ES-I3 (cell line): ENCODE data around the gene EPB41L1.

ENCODE experiments used
- H3K36me3 ChIP-seq: 2 replicates; pipeline ENCODE4 v1.6.1; 2013; ENCODE audit warnings: mild to moderate bottlenecking, low read length, control low read depth, moderate library complexity; ENCODE audit not compliant: insufficient read depth
- H3K4me1 ChIP-seq: 2 replicates; pipeline ENCODE4 v1.6.1; 2013; ENCODE audit warnings: mild to moderate bottlenecking, control low read depth, low read length; ENCODE audit not compliant: insufficient read depth
- H3K9ac ChIP-seq: 2 replicates; pipeline ENCODE4 v1.6.1; 2013; ENCODE audit warnings: low read depth, mild to moderate bottlenecking, low read length, moderate library complexity
- H3K9me3 ChIP-seq: 2 replicates; pipeline ENCODE4 v1.6.1; 2013; ENCODE audit warnings: mild to moderate bottlenecking, low read length, moderate library complexity; ENCODE audit not compliant: control insufficient read depth, insufficient read depth

The EPB41L1 gene

DNA sequence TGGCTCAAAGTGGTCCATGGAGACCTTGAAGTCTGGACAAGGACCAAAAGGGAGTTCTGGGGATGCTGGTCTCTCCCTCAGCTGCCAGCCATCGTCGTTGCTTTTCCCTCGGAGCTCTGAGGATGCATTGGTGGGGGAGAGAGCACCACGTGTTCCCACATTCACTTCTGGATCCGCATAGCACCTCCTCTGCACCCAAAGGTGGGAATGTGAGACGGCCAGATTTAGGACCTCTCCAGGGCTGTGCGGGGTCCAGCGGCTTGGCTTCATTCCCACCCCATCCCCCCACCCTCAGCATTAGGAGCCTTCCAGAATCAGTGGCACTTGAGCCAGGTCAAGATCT is 1.1 kb downstream of the EPB41L1 start:
- no peaks in the 10 kb centered on the region for H3K36me3 ChIP-seq
- H3K9ac ChIP-seq: peak overlapping the region; percentile 64; the same call in 1 of the 2 replicates
- peaks cover 3% of the 10 kb centered on the region; the same call in 1 of the 2 replicates for H3K4me1 ChIP-seq
- H3K9me3 ChIP-seq: no peaks in the 10 kb centered on the region

DNA sequence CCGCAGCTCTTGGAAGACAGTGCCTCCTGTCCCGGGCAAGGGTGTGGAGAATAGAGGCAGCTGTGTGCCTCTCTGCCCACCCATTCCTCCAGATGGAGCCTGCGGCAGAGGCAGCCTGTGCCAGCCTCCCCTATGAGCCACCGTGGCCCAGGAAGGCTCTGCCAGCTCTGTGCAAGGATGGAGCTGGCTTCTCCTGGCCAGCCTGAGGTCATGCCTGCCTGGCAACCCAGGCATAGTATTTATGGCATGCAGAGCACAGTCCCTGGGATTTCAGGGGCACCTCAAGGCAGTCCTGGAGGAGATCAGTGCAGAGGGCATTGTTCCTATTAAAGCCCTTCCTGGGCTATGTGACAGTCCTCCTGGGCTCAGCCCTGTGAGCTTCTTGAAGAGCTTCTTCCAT is 1.5 kb downstream of the EPB41L1 start:
- H3K9ac ChIP-seq: no peak overlapping the region
- no peaks in the 10 kb centered on the region for H3K9me3 ChIP-seq
- peaks cover 3% of the 10 kb centered on the region; the same call in 1 of the 2 replicates for H3K4me1 ChIP-seq
- H3K36me3 ChIP-seq: no peaks in the 10 kb centered on the region

DNA sequence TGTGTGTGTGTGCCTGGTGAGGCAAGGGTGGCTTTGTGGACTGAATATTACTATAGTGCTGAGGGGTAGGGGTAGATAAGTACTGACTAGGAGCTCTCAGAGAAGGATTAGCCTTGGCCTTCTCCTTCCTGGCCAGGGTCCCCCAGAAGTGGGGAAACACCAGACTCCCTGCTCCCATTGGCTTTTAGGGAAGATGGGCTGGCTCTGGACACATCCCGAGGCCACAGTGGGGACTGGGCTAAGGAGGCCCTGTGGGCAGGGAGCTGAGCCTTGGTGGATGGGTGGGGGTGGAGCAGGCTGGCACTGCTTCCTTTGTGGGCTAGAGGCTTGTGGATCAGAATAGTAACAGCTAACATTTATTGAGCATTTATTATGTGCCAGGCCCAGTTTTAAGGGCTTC is 3.1 kb downstream of the EPB41L1 start:
- no peak overlapping the region for H3K9ac ChIP-seq

DNA sequence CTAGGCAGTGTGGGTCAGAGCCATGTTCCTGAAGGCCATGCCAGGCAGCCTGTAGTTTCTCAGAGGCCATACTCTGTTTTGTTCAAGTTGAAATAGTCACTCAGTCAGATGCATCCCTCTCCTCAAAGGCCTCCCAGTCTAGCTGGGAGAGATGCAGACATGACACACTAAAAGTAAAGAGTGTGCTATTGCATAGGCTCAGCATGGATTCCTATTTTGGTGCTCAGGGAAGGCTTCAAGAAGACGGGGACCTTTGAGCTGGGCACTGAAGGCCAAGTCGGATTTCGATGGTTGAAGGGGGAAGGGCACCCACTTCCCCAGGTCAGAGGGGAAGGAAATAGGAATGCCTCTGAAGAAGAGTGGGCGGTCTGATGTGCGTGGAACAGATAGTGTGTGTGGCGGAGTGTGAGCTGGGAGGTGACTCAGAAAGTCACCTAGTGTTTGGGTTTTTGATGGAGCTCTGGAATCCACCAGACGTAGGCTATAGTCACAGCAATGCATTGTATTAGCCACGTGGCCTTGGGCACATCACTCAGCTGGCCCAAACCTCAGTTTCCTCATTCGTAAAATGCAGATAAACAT is 3.7 kb downstream of the EPB41L1 start:
- Histone ChIP-seq H3K36me3 (no peaks in the 10 kb centered on the region), H3K9me3 (no peaks in the 10 kb centered on the region), H3K4me1 (no peaks in the 10 kb centered on the region), H3K9ac (no peak overlapping the region)

More for the DNA sequence above, 3.1 kb downstream of the EPB41L1 start:
- no peaks in the 10 kb centered on the region for H3K9me3 ChIP-seq
- H3K4me1 ChIP-seq: no peaks in the 10 kb centered on the region; the same call in 1 of the 2 replicates
- H3K36me3 ChIP-seq: no peaks in the 10 kb centered on the region

DNA sequence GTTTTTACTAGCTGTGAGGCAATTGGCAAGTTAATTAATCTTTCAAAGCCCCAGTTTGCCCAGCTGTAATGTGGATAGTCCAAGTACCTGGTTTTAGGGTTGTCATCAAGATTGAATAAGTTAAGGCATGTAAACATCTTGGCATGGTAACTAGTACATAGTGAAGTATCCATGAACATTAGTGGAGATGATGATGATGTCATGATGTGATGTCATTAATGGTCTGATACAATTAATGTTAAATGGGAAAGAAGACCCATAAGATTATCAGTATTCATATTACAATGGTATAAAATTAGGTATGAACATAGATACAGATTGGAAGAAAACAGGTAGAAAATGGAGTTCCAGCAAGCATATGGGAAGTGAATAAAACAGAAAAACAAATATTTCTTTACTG is 5.3 kb downstream of the EPB41L1 start:
- Histone ChIP-seq H3K4me1 (no peaks in the 10 kb centered on the region), H3K9me3 (no peaks in the 10 kb centered on the region), H3K9ac (no peak overlapping the region), H3K36me3 (no peaks in the 10 kb centered on the region)

DNA sequence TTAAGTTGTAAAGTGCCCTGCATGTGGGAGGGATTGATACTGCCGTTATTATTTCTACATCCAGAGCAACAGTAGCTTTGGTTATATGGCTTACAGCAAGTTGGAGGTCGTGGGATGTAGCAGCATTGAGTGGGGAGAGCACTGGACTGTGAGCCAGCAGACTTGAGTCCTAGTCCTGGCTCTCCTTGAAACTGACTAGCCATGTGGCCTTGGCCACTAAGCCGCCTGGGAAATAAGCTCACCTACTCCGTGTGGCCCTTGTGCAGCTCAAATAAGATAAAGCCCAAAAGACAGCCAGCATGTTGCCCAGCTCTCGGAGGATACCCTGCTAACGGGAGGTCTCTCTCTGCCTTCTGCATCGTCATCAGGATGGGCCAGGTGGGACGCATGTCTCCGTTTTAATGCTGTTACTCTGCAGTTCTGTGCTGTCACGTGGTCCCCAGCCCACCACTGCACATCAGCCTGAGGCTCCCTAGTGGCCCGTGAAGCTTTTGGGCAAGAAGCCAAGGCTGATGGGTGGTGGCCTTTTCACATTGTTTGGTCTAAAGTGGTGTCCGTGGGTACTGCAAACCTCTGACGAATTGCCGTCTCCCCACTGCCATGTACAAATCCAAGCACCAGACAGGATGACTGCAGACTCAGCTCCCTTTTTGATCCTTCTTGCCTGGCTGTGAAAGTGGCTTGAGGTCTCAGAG is 7.9 kb downstream of the EPB41L1 start:
- Histone ChIP-seq H3K9me3 (no peaks in the 10 kb centered on the region), H3K4me1 (no peaks in the 10 kb centered on the region), H3K36me3 (no peaks in the 10 kb centered on the region), H3K9ac (no peak overlapping the region)

DNA sequence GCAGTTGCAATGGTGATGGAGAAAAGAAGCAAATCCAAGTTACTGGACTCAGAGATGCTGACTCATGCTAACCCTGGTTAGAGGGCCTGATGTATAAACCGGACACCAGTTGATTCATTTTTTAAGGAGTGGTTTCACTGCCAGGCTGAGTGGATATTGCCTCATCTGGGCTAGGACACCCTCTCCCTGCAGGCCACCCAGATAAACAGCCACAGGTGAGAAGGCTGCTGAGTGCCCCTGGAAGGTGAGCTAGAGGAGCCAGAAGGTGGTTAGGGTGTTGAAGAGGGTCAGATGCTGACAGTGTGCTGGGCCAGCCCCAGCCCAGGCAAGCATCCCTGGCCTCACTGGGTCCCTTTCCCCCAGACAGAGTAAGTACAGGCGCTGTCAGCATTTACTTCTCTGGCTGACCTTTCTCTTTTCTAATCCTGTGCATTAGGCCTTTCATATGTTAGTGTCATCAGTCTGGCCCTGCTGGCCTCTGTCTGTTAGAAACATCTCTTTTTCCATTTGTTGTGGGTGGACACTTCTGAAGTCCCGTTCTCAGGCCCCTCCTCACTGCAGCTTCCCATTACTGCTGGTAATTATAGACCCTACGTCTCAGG is 13.5 kb downstream of the EPB41L1 start:
- no peaks in the 10 kb centered on the region for H3K9me3 ChIP-seq
- H3K4me1 ChIP-seq: peaks cover 13% of the 10 kb centered on the region
- no peaks in the 10 kb centered on the region for H3K36me3 ChIP-seq
- H3K9ac ChIP-seq: no peak overlapping the region

DNA sequence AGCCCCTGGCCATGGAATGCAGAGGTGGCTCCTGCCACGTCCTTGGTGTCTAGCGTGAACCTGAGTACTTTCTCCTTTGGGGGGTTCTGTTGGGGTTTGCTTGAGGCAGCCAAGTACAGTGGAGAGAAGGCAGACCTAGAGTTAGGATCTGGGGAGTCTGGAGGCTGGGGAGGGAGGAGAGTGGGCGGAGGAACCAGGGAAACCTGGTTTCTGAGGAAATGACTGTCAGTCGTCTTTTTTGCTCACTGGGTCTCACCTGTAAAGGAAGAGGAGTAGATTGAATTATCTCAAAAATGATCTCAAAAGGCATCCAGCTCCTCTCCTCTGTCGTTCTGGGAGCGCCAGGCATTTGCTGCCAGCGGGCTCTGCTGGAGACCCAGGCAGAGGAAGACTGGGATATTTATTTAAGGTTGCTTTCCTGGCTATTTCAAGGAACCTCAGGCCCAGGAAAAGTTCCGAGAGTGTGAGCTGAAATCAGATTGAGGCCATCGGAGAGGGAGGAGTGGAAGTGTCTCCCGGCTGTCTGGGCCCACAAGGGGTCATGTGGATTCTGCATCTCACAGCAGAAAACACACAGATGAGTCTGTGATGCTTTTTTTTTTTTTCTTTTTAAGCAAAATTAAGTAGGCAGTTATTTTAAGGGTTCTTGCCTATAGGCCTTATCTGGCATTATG is 16.1 kb downstream of the EPB41L1 start:
- Histone ChIP-seq H3K9ac (no peak overlapping the region), H3K36me3 (no peaks in the 10 kb centered on the region), H3K4me1 (peaks cover 16% of the 10 kb centered on the region), H3K9me3 (no peaks in the 10 kb centered on the region)

DNA sequence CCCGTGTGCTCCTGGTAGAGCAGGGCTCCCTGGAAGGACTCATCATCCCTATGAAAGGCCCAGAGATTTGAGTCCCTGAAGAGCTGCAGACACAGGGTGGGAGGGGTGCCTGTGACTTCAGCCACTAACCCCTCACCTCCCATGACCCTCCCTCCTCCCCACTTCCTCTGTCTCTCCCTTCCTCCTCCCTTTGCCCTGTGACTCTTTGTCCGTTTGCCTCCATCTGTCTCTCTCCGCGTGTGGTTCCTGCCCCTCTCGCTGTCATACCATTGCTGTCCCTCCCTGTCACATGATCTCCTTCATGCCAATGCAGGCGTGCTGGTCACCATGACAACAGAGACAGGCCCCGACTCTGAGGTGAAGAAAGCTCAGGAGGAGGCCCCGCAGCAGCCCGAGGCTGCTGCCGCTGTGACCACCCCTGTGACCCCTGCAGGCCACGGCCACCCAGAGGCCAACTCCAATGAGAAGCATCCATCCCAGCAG is 19.0 kb downstream of the EPB41L1 start:
- Histone ChIP-seq H3K9ac (no peak overlapping the region), H3K9me3 (no peaks in the 10 kb centered on the region), H3K4me1 (peaks cover 16% of the 10 kb centered on the region), H3K36me3 (no peaks in the 10 kb centered on the region)

DNA sequence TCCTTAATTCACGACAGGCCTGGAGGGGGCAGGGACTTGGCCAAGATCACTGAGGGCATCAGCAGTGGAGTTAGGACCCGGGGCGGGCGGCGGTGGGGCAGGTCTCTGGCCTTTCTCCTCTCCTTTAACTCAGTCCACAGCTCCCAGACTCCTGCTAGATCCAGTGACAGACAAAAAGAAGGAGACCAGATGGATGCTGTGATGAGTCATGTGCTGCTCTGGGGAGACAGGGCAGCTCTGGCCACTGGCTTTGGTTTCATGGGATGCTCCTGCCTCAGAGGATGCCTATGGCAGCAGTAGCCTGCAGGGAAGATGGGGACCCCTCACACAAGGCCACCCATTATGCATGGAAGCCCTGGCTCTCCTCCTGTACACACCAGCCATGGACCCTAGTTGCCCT is 20.5 kb downstream of the EPB41L1 start:
- Histone ChIP-seq H3K9ac (no peak overlapping the region), H3K9me3 (no peaks in the 10 kb centered on the region), H3K36me3 (no peaks in the 10 kb centered on the region), H3K4me1 (peaks cover 6% of the 10 kb centered on the region)

DNA sequence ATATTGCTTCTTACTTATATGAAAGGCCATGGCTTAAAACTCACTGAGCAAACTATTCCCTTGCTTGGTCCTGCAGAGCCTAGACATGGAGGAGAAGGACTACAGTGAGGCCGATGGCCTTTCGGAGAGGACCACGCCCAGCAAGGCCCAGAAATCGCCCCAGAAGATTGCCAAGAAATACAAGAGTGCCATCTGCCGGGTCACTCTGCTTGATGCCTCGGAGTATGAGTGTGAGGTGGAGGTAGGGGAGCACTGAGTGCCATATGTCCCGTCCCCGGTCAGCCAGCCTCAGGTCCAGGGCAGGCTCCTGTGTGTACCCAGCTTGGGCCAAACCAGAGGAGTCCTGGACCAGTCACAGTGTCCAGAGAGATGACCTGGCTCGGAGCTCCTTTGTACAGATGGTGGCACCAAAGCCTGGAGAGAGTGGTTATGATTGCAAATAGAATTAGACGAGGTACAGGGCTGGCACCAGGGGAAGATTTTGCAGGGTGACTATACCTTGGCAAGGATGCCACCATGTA is 21.0 kb downstream of the EPB41L1 start:
- H3K9ac ChIP-seq: no peak overlapping the region

DNA sequence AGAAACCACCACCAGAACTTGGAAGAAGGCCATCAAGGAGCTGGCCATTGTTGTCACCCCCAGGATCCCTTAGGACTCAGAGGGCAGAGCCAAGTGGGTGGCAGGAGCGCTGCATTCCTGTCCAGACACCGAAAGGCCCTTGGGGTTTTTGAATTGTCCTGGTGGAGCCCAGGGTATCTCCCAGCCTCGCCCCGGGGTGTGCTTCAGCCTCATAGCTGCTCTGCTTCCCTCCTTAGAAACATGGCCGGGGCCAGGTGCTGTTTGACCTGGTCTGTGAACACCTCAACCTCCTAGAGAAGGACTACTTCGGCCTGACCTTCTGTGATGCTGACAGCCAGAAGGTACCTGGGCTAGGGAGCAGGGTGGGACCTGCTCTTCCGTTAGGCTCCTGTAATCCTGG is 23.2 kb downstream of the EPB41L1 start:
- Histone ChIP-seq H3K36me3 (no peaks in the 10 kb centered on the region), H3K4me1 (peaks cover 6% of the 10 kb centered on the region; the same call in 1 of the 2 replicates), H3K9me3 (no peaks in the 10 kb centered on the region), H3K9ac (no peak overlapping the region)

More for the DNA sequence above, 21.0 kb downstream of the EPB41L1 start:
- peaks cover 6% of the 10 kb centered on the region for H3K4me1 ChIP-seq
- no peaks in the 10 kb centered on the region for H3K36me3 ChIP-seq
- no peaks in the 10 kb centered on the region for H3K9me3 ChIP-seq

DNA sequence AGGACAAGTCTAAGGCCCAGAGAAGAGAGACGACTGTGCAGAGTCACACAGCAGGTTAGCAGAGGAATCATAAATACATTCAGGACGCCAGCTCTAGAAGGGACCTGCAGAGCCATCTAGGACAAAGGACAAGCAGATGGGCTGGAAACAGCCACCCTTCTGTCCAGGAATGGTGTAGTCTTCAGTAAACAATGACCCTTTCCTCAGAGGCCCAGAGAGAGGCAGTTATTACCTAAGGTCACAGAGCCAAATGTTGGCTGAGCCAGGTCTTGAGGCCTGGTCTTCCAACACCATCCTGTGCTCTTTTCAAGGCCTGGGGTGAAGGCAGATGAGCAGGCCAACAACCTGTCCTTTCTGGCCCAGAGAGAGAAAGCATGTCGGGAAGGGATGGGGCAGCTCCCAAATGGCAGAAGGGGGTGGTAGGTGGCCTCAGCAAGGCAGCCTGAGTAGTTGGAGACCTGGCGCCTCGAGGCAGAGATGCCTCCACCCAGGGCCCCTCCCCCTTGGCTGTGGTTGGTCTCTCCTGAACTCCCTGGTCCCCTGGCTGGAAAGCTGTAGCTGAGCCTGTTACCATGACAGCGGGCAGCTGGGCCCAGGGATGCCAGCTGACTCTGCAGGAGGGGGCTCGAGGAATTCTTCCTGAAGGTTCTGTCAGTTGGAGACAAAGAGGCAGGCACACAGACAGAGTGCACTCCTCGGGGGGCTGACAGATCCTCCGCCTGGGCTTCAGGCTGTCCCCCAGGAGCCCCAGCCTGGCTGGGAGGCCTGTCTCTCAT is 24.8 kb downstream of the EPB41L1 start:
- Histone ChIP-seq H3K36me3 (no peaks in the 10 kb centered on the region), H3K4me1 (no peaks in the 10 kb centered on the region), H3K9me3 (no peaks in the 10 kb centered on the region), H3K9ac (no peak overlapping the region)

DNA sequence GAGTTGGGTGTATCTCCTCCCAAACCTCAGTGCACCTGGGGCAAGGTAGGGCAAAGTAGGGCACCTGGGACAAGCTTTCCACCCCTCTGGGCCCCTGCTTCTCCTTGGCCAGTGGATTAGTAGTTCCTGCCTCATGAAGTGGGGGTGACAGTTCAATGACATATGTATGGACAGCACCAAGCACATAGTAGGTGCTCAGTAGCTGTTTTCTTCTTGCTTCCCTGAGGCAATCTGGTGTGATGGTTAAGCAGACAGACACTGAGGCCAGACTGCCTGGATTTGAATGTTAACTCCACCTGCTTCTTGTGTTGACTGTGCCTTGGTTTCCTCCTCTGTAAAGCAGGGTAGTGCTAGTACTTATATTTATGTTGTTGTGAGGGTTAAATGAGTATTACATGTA is 25.8 kb downstream of the EPB41L1 start:
- H3K9me3 ChIP-seq: no peaks in the 10 kb centered on the region
- no peaks in the 10 kb centered on the region for H3K36me3 ChIP-seq
- no peak overlapping the region for H3K9ac ChIP-seq
- H3K4me1 ChIP-seq: no peaks in the 10 kb centered on the region
